Loucy (cell line): ENCODE data around the gene UPK3BL1.
"Not testable (repeated sequence)": the region's sequence is repeated elsewhere in the genome, so short reads cannot be mapped to it uniquely, and the experiment has no call there.

Source experiments
- H2AFZ ChIP-seq: fragments of 200-600 bp; sonication (generic); 2 replicates; pipeline ENCODE4 v1.6.0; 2016; ENCODE audit warnings: antibody characterized with exemption, mild to moderate bottlenecking, low read length, moderate library complexity
- H3F3A ChIP-seq: fragments of 200-600 bp; 2 replicates; pipeline ENCODE4 v1.6.0; 2016; ENCODE audit warnings: antibody characterized with exemption, low read depth, mild to moderate bottlenecking
- H3K27me3 ChIP-seq: fragments of 200-600 bp; sonication (generic); 2 replicates; pipeline ENCODE4 v1.6.1; 2014; ENCODE audit warnings: low read length, mild to moderate bottlenecking; ENCODE audit not compliant: insufficient read depth, poor library complexity, severe bottlenecking
- H3K36me3 ChIP-seq: fragments of 200-600 bp; sonication (generic); 2 replicates; pipeline ENCODE4 v1.6.1; 2016; ENCODE audit warnings: low read length; ENCODE audit not compliant: insufficient read depth
- H3K4me1 ChIP-seq: fragments of 200-600 bp; sonication (generic); 2 replicates; pipeline ENCODE4 v1.5.1; 2014; ENCODE audit warnings: low read length, mild to moderate bottlenecking; ENCODE audit not compliant: insufficient read depth, poor library complexity, severe bottlenecking
- H3K4me2 ChIP-seq: fragments of 200-600 bp; sonication (generic); 2 replicates; pipeline ENCODE4 v1.6.0; 2014; ENCODE audit warnings: antibody characterized with exemption, low read length, low read depth, mild to moderate bottlenecking; ENCODE audit not compliant: poor library complexity, severe bottlenecking
- H3K4me3 ChIP-seq: fragments of 200-600 bp; sonication (generic); 2 replicates; pipeline ENCODE4 v1.5.1; 2014; ENCODE audit warnings: low read length, mild to moderate bottlenecking, mixed read lengths; ENCODE audit not compliant: poor library complexity, severe bottlenecking
- H3K79me2 ChIP-seq: fragments of 200-600 bp; sonication (generic); 2 replicates; pipeline ENCODE4 v1.6.1; 2014; ENCODE audit warnings: low read length; ENCODE audit not compliant: insufficient read depth
- H3K9ac ChIP-seq: fragments of 200-600 bp; sonication (generic); 2 replicates; pipeline ENCODE4 v1.6.0; 2014; ENCODE audit warnings: mild to moderate bottlenecking, low read depth, low read length, moderate library complexity; ENCODE audit not compliant: poor library complexity, severe bottlenecking
- H3K9me2 ChIP-seq: fragments of 200-600 bp; sonication (generic); replicated peaks from 2 replicates; pipeline ENCODE4 v1.6.1; 2016; ENCODE audit warnings: low read depth, low read length, mixed read lengths
- H3K9me3 ChIP-seq: fragments of 200-600 bp; sonication (generic); 2 replicates; pipeline ENCODE4 v1.6.1; 2014; ENCODE audit warnings: mild to moderate bottlenecking, antibody characterized with exemption, low read length, low read depth; ENCODE audit not compliant: insufficient read depth
- H4K20me1 ChIP-seq: fragments of 200-600 bp; sonication (generic); 2 replicates; pipeline ENCODE4 v1.6.0; 2014; ENCODE audit warnings: antibody characterized with exemption, low read length, mild to moderate bottlenecking; ENCODE audit not compliant: insufficient read depth, poor library complexity, severe bottlenecking

Gene UPK3BL1

GRCh38 chr7:102611013-102611674 lies 31.4 kb downstream of the UPK3BL1 start:
- not testable (repeated sequence) for H3K9me3 ChIP-seq

GRCh38 chr7:102610441-102610840 lies 32.1 kb downstream of the UPK3BL1 start:
- not testable (repeated sequence) for H3K9me3 ChIP-seq, H3K4me3 ChIP-seq, H2AFZ ChIP-seq, H3K36me3 ChIP-seq, H3K9ac ChIP-seq, H3K4me1 ChIP-seq, H3K79me2 ChIP-seq, H4K20me1 ChIP-seq, H3K4me2 ChIP-seq, H3K27me3 ChIP-seq, H3F3A ChIP-seq, H3K9me2 ChIP-seq

More at GRCh38 chr7:102611013-102611674, 31.4 kb downstream of the UPK3BL1 start:
- not testable (repeated sequence) for H3K4me1 ChIP-seq, H3K27me3 ChIP-seq, H3K36me3 ChIP-seq, H3K79me2 ChIP-seq, H3K4me3 ChIP-seq, H4K20me1 ChIP-seq, H3F3A ChIP-seq, H3K9ac ChIP-seq, H3K4me2 ChIP-seq, H3K9me2 ChIP-seq, H2AFZ ChIP-seq

GRCh38 chr7:102609734-102610133 lies 32.9 kb downstream of the UPK3BL1 start:
- H3K9me3 ChIP-seq, H3K27me3 ChIP-seq: not testable (repeated sequence)

GRCh38 chr7:102606848-102607247 lies 35.7 kb downstream of the UPK3BL1 start:
- H3F3A ChIP-seq, H3K4me1 ChIP-seq, H3K9me3 ChIP-seq, H3K9ac ChIP-seq, H3K79me2 ChIP-seq, H3K9me2 ChIP-seq, H3K36me3 ChIP-seq, H3K4me3 ChIP-seq, H3K4me2 ChIP-seq, H3K27me3 ChIP-seq, H4K20me1 ChIP-seq, H2AFZ ChIP-seq: not testable (repeated sequence)

More at GRCh38 chr7:102609734-102610133, 32.9 kb downstream of the UPK3BL1 start:
- H3F3A ChIP-seq, H3K4me1 ChIP-seq, H3K4me2 ChIP-seq, H2AFZ ChIP-seq, H3K4me3 ChIP-seq, H3K9ac ChIP-seq, H4K20me1 ChIP-seq, H3K9me2 ChIP-seq, H3K36me3 ChIP-seq, H3K79me2 ChIP-seq: not testable (repeated sequence)

GRCh38 chr7:102604431-102605145 lies 38.0 kb downstream of the UPK3BL1 start:
- H2AFZ ChIP-seq, H3K9ac ChIP-seq, H3K9me3 ChIP-seq, H3K4me3 ChIP-seq, H3K4me2 ChIP-seq, H3K9me2 ChIP-seq, H3K27me3 ChIP-seq, H3K4me1 ChIP-seq, H3K36me3 ChIP-seq, H3F3A ChIP-seq, H3K79me2 ChIP-seq, H4K20me1 ChIP-seq: not testable (repeated sequence)

- not testable (repeated sequence) for H3K4me3 ChIP-seq, H3K4me1 ChIP-seq, H3F3A ChIP-seq, H3K79me2 ChIP-seq, H3K9me3 ChIP-seq, H3K36me3 ChIP-seq, H2AFZ ChIP-seq, H4K20me1 ChIP-seq, H3K9me2 ChIP-seq, H3K27me3 ChIP-seq, H3K4me2 ChIP-seq, H3K9ac ChIP-seq
These were observed 40.3 kb downstream of the UPK3BL1 start for GRCh38 chr7:102602317-102602716.

- not testable (repeated sequence) for H3K79me2 ChIP-seq, H3K9ac ChIP-seq, H3K36me3 ChIP-seq, H3K27me3 ChIP-seq, H3K4me1 ChIP-seq, H3F3A ChIP-seq, H3K9me2 ChIP-seq, H3K9me3 ChIP-seq, H3K4me3 ChIP-seq, H2AFZ ChIP-seq, H3K4me2 ChIP-seq, H4K20me1 ChIP-seq
These were observed 42.9 kb downstream of the UPK3BL1 start for GRCh38 chr7:102599699-102600098.
